ENCODE data around the gene CYP2C9.

- TF ChIP-seq ZNF114 (CRISPR knock-in tag; IDR thresholded peaks at IDR 0.05) (no peak), CTCF (conservative IDR thresholded peaks at IDR 0.05; ENCODE audit: low read depth in 2 of 2) (no peak), EZH2 (IDR thresholded peaks at IDR 0.05; ENCODE audit: low read depth, unreplicated experiment) (no peak)
Observed at GRCh38 chr10:95034401-95034800, 95.9 kb downstream of the CYP2C9 start.

Measured in GM23338 (cell line).